ENCODE data around the gene TMEM115.

- no peak for TF ChIP-seq CTCF (IDR thresholded peaks at IDR 0.05)
- no peak for TF ChIP-seq POLR2A (IDR thresholded peaks at IDR 0.05)
These were observed 5.3 kb upstream of the TMEM115 start for GRCh38 chr3:50364573-50365079.

All from prostate gland (tissue), 2 donors.